Keratinocyte (primary cell): ENCODE measurements around the gene ACO2. TPM values are rescaled to one million over a fixed set of nuclear protein-coding genes. Genes with fewer than 3 reads are reported as not detected.

Source experiments
- DNase-seq: peaks from one replicate; pipeline ENCODE4 v3.0.0-alpha.2; 2011; ENCODE audit warnings: low read depth, missing footprints, low spot score
- FAIRE-seq: peaks from 2 replicates; lab custom pipeline; 2011; peaks lifted over from hg19 to GRCh38; lab: Jason Lieb, UNC
- H2AFZ ChIP-seq: 2 replicates; pipeline ENCODE4 v1.6.0; 2012; ENCODE audit warnings: low read length, control low read depth, inconsistent platforms; ENCODE audit not compliant: control insufficient read depth
- H3K27ac ChIP-seq: 2 replicates; pipeline ENCODE4 v1.5.1; 2011; ENCODE audit warnings: low read length; ENCODE audit not compliant: control insufficient read depth, insufficient read depth
- H3K27me3 ChIP-seq: 3 replicates; pipeline ENCODE4 v1.6.0; 2011; ENCODE audit warnings: low read length; ENCODE audit not compliant: control insufficient read depth, insufficient read depth; ENCODE audit errors: extremely low read depth
- H3K36me3 ChIP-seq, 2 experiments: 2 replicates in 1 of 2; 3 replicates in 1 of 2; pipeline ENCODE4 v1.5.1; 2011; ENCODE audit warnings: low read length in 2 of 2, mild to moderate bottlenecking in 1 of 2; ENCODE audit not compliant: control insufficient read depth in 2 of 2, insufficient read depth in 2 of 2; ENCODE audit errors: extremely low read depth in 1 of 2
- H3K4me1 ChIP-seq: 3 replicates; pipeline ENCODE4 v1.5.1; 2011; ENCODE audit warnings: low read length; ENCODE audit not compliant: control insufficient read depth, insufficient read depth; ENCODE audit errors: extremely low read depth
- H3K4me2 ChIP-seq: 3 replicates; pipeline ENCODE4 v1.6.0; 2011; ENCODE audit warnings: low read depth, low read length; ENCODE audit not compliant: control insufficient read depth, insufficient read depth; ENCODE audit errors: extremely low read depth
- H3K4me3 ChIP-seq, 3 experiments: fragments of 200-600 bp in 1 of 3; sonication (generic) in 1 of 3; 2 replicates in 2 of 3; 3 replicates in 1 of 3; pipeline ENCODE4 v1.5.1; 2011 to 2016; ENCODE audit warnings: low read length in 3 of 3, mild to moderate bottlenecking in 3 of 3, control low read depth in 2 of 3, inconsistent platforms in 1 of 3, low read depth in 1 of 3, mixed read lengths in 1 of 3, mixed run types in 1 of 3, moderate library complexity in 1 of 3; ENCODE audit not compliant: control insufficient read depth in 2 of 3, insufficient read depth in 2 of 3; ENCODE audit errors: extremely low read depth in 1 of 3
- H3K79me2 ChIP-seq: 2 replicates; pipeline ENCODE4 v1.6.0; 2012; ENCODE audit warnings: low read length; ENCODE audit not compliant: control insufficient read depth, insufficient read depth
- H3K9ac ChIP-seq: 3 replicates; pipeline ENCODE4 v1.6.0; 2011; ENCODE audit warnings: low read length; ENCODE audit not compliant: control insufficient read depth, insufficient read depth; ENCODE audit errors: extremely low read depth
- H3K9me1 ChIP-seq: 3 replicates; pipeline ENCODE4 v1.6.0; 2011; ENCODE audit warnings: low read length; ENCODE audit not compliant: control insufficient read depth, insufficient read depth; ENCODE audit errors: extremely low read depth
- H3K9me3 ChIP-seq: 2 replicates; pipeline ENCODE4 v1.5.1; 2012; ENCODE audit warnings: low read depth, low read length; ENCODE audit not compliant: control insufficient read depth
- H4K20me1 ChIP-seq: 3 replicates; pipeline ENCODE4 v1.6.0; 2011; ENCODE audit warnings: low read length; ENCODE audit not compliant: control insufficient read depth, insufficient read depth; ENCODE audit errors: extremely low read depth
- CTCF ChIP-seq, 3 experiments: IDR thresholded peaks in 1 of 3; conservative IDR thresholded peaks in 1 of 3; optimal IDR thresholded peaks in 1 of 3; 2 replicates in 2 of 3; 3 replicates in 1 of 3; pipeline versions ENCODE3 to v1.5.1; 2011; ENCODE audit warnings: low read length in 3 of 3, mild to moderate bottlenecking in 3 of 3, moderate library complexity in 2 of 3, control low read depth in 1 of 3, inconsistent platforms in 1 of 3; ENCODE audit not compliant: insufficient read depth in 2 of 3; ENCODE audit errors: extremely low read depth in 1 of 3
- EZH2 ChIP-seq: IDR thresholded peaks from one replicate; pipeline ENCODE4 v1.6.1; 2012; ENCODE audit warnings: inconsistent platforms, mild to moderate bottlenecking, low read length, moderate library complexity
- dilution Hi-C: fragments of 300-500 bp; cut with MboI; formaldehyde crosslinking; loops from one replicate; pipeline ENCODE4 v1.7.0; 2020; ENCODE audit warnings: low sequenced_read_pairs; ENCODE audit not compliant: extremely low pct_ligation_motif_present
- polyA plus RNA-seq, 5 experiments: library from polyadenylated mRNA; depleted of rRNA in 3 of 5; stranded (reverse) in 3 of 5; stranded (forward) in 1 of 5; unstranded in 1 of 5; fragments of >200 nt; gene quantifications; 1 replicate in 1 of 5; 2 replicates in 3 of 5; 3 replicates in 1 of 5; pipeline versions ENCODE4 v1.2.1 to v1.2.3, GENCODE V29; 2011 to 2012; ENCODE audit warnings: missing spikeins in 2 of 5, low read depth in 1 of 5, low replicate concordance in 1 of 5

Gene ACO2
- polyA plus RNA-seq, 1 donor (not counting 4 experiments of a cell fraction or from before 2014, with no cell fraction given): 37.2 TPM

GRCh38 chr22:41501209-41501608 lies 32.3 kb downstream of the ACO2 start:
- no peak overlapping the region for H2AFZ ChIP-seq
- TF ChIP-seq EZH2: no peak
- peak; percentile 20 to 67 (median 41) for TF ChIP-seq CTCF (optimal IDR thresholded peaks at IDR 0.05 in 1 of 3, IDR thresholded peaks at IDR 0.05 in 1 of 3, conservative IDR thresholded peaks at IDR 0.05 in 1 of 3; ENCODE audit: extremely low read depth in 1 of 3, insufficient read depth in 2 of 3, low read length in 3 of 3)
- FAIRE-seq (no peak), DNase-seq (no peak)
- H3K9me3 ChIP-seq: no peaks in the 10 kb centered on the region
- peaks cover 12% of the 10 kb centered on the region for H3K79me2 ChIP-seq
- no peak overlapping the region for H3K4me2 ChIP-seq
- no peak overlapping the region for H3K4me3 ChIP-seq
- peaks cover 33% of the 10 kb centered on the region for H3K4me1 ChIP-seq
- H3K9ac ChIP-seq: no peak overlapping the region
- dilution Hi-C loops: no loop called here
- H3K27ac ChIP-seq: no peak overlapping the region
- H3K27me3 ChIP-seq: no peaks in the 10 kb centered on the region
- peaks cover 10% of the 10 kb centered on the region for H4K20me1 ChIP-seq
- H3K36me3 ChIP-seq: peaks cover 12 to 24% of the 10 kb centered on the region in 2 experiments
- H3K9me1 ChIP-seq: peaks cover 2% of the 10 kb centered on the region

GRCh38 chr22:41504397-41504796 lies 35.5 kb downstream of the ACO2 start:
- H3K4me1 ChIP-seq: peaks cover 17% of the 10 kb centered on the region
- H4K20me1 ChIP-seq: peaks cover 4% of the 10 kb centered on the region
- no peak overlapping the region for H3K4me3 ChIP-seq
- DNase-seq: no peak
- no peak overlapping the region for H2AFZ ChIP-seq
- no peak overlapping the region for H3K27ac ChIP-seq
- TF ChIP-seq EZH2 (no peak), CTCF (optimal IDR thresholded peaks at IDR 0.05 in 1 of 3, IDR thresholded peaks at IDR 0.05 in 1 of 3, conservative IDR thresholded peaks at IDR 0.05 in 1 of 3; ENCODE audit: extremely low read depth in 1 of 3, insufficient read depth in 2 of 3, low read length in 3 of 3) (peak in 1 of 3 experiments; percentile 4)
- H3K79me2 ChIP-seq: peaks cover 8% of the 10 kb centered on the region
- dilution Hi-C loops: no loop called here
- peaks cover 2% of the 10 kb centered on the region for H3K9me1 ChIP-seq
- no peaks in the 10 kb centered on the region for H3K9me3 ChIP-seq
- H3K9ac ChIP-seq: peak overlapping the region; percentile 15
- H3K4me2 ChIP-seq: peak overlapping the region; percentile 37
- peaks cover 20 to 38% of the 10 kb centered on the region in 2 experiments for H3K36me3 ChIP-seq
- no peaks in the 10 kb centered on the region for H3K27me3 ChIP-seq
- FAIRE-seq: peak; percentile 71
